Measurements from ENCODE around the gene PRTG. TPM values are rescaled to one million over a fixed set of nuclear protein-coding genes. Genes with fewer than 3 reads are reported as not detected.

Gene PRTG
- total RNA-seq, 3 donors from 2014 or later: 5.2 to 11.6 (median 5.8) TPM

GRCh38 chr15:55576943-55577342, 166.0 kb downstream of the PRTG start:
- H3K4me1 ChIP-seq: no peaks in the 10 kb centered on the region
- no peaks in the 10 kb centered on the region for H3K27me3 ChIP-seq
- no peaks in the 10 kb centered on the region for H3K9me3 ChIP-seq
- TF ChIP-seq POLR2AphosphoS5 (IDR thresholded peaks at IDR 0.05) (no peak), POLR2A (IDR thresholded peaks at IDR 0.05) (no peak)
- H3K36me3 ChIP-seq: no peaks in the 10 kb centered on the region
- intact Hi-C loops (cut with DNase I; ENCODE audit: low total_unique reads): no loop called here
- DNase-seq (ENCODE audit: low spot score in 2 of 2): no peak
- H3K27ac ChIP-seq: no peak overlapping the region
- no peak overlapping the region for H3K4me3 ChIP-seq

DNA sequence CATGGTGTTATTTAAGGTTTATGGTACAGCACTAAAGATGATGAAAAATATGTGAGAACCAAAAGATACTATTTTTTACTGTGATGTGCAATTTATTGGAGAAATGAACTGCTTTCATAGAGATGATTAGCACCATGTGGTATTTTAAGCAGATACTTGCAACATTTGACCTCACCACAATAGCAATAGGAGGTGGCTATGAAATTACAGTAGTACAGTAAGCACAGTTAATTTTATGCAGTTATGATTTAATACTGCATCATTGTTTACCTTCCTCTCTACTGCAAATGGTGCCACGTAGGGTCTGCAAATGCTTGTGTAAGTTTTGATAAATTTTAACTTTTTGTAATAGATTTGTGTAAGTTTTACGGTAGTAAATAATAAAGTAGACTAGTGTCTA, 168.9 kb downstream of the PRTG start:
- Histone ChIP-seq H3K9me3 (no peaks in the 10 kb centered on the region), H3K4me1 (no peaks in the 10 kb centered on the region), H3K27ac (no peak overlapping the region), H3K4me3 (no peak overlapping the region), H3K36me3 (no peaks in the 10 kb centered on the region), H3K27me3 (no peaks in the 10 kb centered on the region)
- no peak for DNase-seq (ENCODE audit: low spot score in 2 of 2)
- intact Hi-C loops (cut with DNase I; ENCODE audit: low total_unique reads): no loop called here
- TF ChIP-seq POLR2A (IDR thresholded peaks at IDR 0.05) (no peak), POLR2AphosphoS5 (IDR thresholded peaks at IDR 0.05) (no peak)
- TF ChIP-seq, protein P1, sequence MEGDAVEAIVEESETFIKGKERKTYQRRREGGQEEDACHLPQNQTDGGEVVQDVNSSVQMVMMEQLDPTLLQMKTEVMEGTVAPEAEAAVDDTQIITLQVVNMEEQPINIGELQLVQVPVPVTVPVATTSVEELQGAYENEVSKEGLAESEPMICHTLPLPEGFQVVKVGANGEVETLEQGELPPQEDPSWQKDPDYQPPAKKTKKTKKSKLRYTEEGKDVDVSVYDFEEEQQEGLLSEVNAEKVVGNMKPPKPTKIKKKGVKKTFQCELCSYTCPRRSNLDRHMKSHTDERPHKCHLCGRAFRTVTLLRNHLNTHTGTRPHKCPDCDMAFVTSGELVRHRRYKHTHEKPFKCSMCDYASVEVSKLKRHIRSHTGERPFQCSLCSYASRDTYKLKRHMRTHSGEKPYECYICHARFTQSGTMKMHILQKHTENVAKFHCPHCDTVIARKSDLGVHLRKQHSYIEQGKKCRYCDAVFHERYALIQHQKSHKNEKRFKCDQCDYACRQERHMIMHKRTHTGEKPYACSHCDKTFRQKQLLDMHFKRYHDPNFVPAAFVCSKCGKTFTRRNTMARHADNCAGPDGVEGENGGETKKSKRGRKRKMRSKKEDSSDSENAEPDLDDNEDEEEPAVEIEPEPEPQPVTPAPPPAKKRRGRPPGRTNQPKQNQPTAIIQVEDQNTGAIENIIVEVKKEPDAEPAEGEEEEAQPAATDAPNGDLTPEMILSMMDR (IDR thresholded peaks at IDR 0.05): no peak

DNA sequence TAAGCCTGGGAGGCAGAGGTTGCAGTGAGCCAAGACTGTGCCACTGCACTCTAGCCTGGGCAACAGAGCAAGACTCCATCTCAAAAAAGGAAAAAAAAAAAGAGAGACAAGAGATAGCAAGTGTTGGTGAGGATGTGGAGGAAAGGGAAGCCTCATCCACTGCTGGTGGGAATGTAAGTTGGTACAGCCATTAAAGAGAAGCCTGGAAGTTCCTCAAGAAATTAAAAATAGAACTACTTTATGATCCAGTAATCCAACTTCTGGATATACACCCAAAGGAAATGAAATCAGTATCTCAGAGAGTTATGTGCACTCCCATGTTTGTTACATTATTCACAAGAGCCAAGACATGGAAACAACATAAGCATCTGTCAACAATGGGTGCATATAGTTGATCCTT, 169.7 kb downstream of the PRTG start:
- no peak for DNase-seq (ENCODE audit: low spot score in 2 of 2)
- H3K27me3 ChIP-seq: no peaks in the 10 kb centered on the region
- no peak overlapping the region for H3K4me3 ChIP-seq
- H3K36me3 ChIP-seq: no peaks in the 10 kb centered on the region
- no peaks in the 10 kb centered on the region for H3K4me1 ChIP-seq
- H3K27ac ChIP-seq: no peak overlapping the region
- TF ChIP-seq, protein P1 (IDR thresholded peaks at IDR 0.05): no peak
- TF ChIP-seq POLR2AphosphoS5 (IDR thresholded peaks at IDR 0.05) (no peak), POLR2A (IDR thresholded peaks at IDR 0.05) (no peak)
- intact Hi-C loops (cut with DNase I; ENCODE audit: low total_unique reads): no loop called here
- no peaks in the 10 kb centered on the region for H3K9me3 ChIP-seq

- Histone ChIP-seq H3K27ac (no peak overlapping the region), H3K36me3 (no peaks in the 10 kb centered on the region), H3K4me3 (no peak overlapping the region), H3K27me3 (no peaks in the 10 kb centered on the region), H3K4me1 (no peaks in the 10 kb centered on the region), H3K9me3 (peaks cover 0 to 22% of the 10 kb centered on the region in 2 donors)
- TF ChIP-seq, protein P1 (IDR thresholded peaks at IDR 0.05): no peak
- TF ChIP-seq POLR2A (IDR thresholded peaks at IDR 0.05) (no peak), POLR2AphosphoS5 (IDR thresholded peaks at IDR 0.05) (no peak)
- intact Hi-C loops (cut with DNase I; ENCODE audit: low total_unique reads): no loop called here
- DNase-seq (ENCODE audit: low spot score in 2 of 2): no peak
Observed at GRCh38 chr15:55564347-55565145, 178.4 kb downstream of the PRTG start.

DNA sequence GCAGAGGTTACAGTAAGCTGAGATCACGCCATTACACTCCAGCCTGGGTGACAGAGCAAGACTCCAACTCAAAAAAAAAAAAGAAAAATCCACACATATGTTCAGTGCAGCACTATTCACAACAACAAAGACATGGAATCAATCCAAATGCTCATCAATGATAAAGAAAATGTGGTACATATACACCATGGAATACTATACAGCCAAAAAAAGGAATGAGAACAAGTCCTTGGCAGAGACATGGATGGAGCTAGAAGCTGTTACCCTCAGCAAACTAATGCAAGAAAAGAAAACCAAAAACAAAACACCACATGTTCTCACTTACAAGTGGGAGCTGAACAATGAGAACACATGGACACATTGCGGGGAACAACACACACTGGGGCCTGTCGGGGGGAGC, 180.4 kb downstream of the PRTG start:
- Histone ChIP-seq H3K4me1 (no peaks in the 10 kb centered on the region), H3K4me3 (no peak overlapping the region), H3K36me3 (no peaks in the 10 kb centered on the region), H3K27ac (no peak overlapping the region), H3K9me3 (peaks cover 0 to 22% of the 10 kb centered on the region in 2 donors), H3K27me3 (no peaks in the 10 kb centered on the region)
- no peak for TF ChIP-seq POLR2AphosphoS5 (IDR thresholded peaks at IDR 0.05)
- TF ChIP-seq, protein P1 (IDR thresholded peaks at IDR 0.05): no peak
- no peak for TF ChIP-seq POLR2A (IDR thresholded peaks at IDR 0.05)
- DNase-seq (ENCODE audit: low spot score in 2 of 2): no peak
- intact Hi-C loops (cut with DNase I; ENCODE audit: low total_unique reads): no loop called here

Other genes starting within 250 kb of the PRTG start
- gene DNAAF4, start 234.9 kb downstream of the PRTG start, total RNA-seq: 1 to 10 TPM; 1.3 to 3.9 (median 3.5) TPM
- 1 to 10 TPM; 4.9 to 8.5 (median 5.9) TPM for gene PYGO1, start 154.8 kb downstream of the PRTG start, total RNA-seq